ENCODE results near the gene SMARCC1.

SMARCC1 gene

GRCh38 chr3:47578691-47579632 lies 202.7 kb downstream of the SMARCC1 start, which contains the start of gene CSPG5:
Gene CSPG5 (minus strand): TSS chr3:47578865. CDS start chr3:47578693, 172 bp downstream.
- Histone ChIP-seq H3K4me1 (ENCODE audit: control insufficient read depth, insufficient read depth, low read length) (peaks cover 4% of the 10 kb centered on the region), H3K9ac (ENCODE audit: low read depth, low read length) (no peak within 1 kb of the TSS), H3K4me3 (ENCODE audit: low read depth, low read length) (peak within 1 kb of the TSS; percentile 60), H3K27me3 (ENCODE audit: control insufficient read depth, insufficient read depth, low read length) (peaks cover 39% of the 10 kb centered on the region), H3K36me3 (ENCODE audit: control insufficient read depth, insufficient read depth, low read length) (no peaks in the 10 kb centered on the region), H3K9me3 (ENCODE audit: control insufficient read depth, insufficient read depth, low read length) (no peaks in the 10 kb centered on the region)

- peaks cover 39% of the 10 kb centered on the region for H3K27me3 ChIP-seq (ENCODE audit: control insufficient read depth, insufficient read depth, low read length)
- H3K9ac ChIP-seq (ENCODE audit: low read depth, low read length), result no peak overlapping the region
- no peaks in the 10 kb centered on the region for H3K9me3 ChIP-seq (ENCODE audit: control insufficient read depth, insufficient read depth, low read length)
- H3K4me3 ChIP-seq (ENCODE audit: low read depth, low read length), result peak overlapping the region; percentile 41
- H3K36me3 ChIP-seq (ENCODE audit: control insufficient read depth, insufficient read depth, low read length), result no peaks in the 10 kb centered on the region
- peaks cover 2% of the 10 kb centered on the region for H3K4me1 ChIP-seq (ENCODE audit: control insufficient read depth, insufficient read depth, low read length)
Measured at GRCh38 chr3:47578119-47578632, 203.5 kb downstream of the SMARCC1 start.

- no peak overlapping the region for H3K9ac ChIP-seq (ENCODE audit: low read depth, low read length)
- peak overlapping the region; percentile 41 for H3K4me3 ChIP-seq (ENCODE audit: low read depth, low read length)
- peaks cover 2% of the 10 kb centered on the region for H3K4me1 ChIP-seq (ENCODE audit: control insufficient read depth, insufficient read depth, low read length)
- no peaks in the 10 kb centered on the region for H3K36me3 ChIP-seq (ENCODE audit: control insufficient read depth, insufficient read depth, low read length)
- no peaks in the 10 kb centered on the region for H3K9me3 ChIP-seq (ENCODE audit: control insufficient read depth, insufficient read depth, low read length)
- peaks cover 39% of the 10 kb centered on the region for H3K27me3 ChIP-seq (ENCODE audit: control insufficient read depth, insufficient read depth, low read length)
Measured at GRCh38 chr3:47577583-47578118, 204.0 kb downstream of the SMARCC1 start.

- H3K9ac ChIP-seq (ENCODE audit: low read depth, low read length), result no peak overlapping the region
- H3K4me3 ChIP-seq (ENCODE audit: low read depth, low read length), result no peak overlapping the region
- peaks cover 12% of the 10 kb centered on the region for H3K27me3 ChIP-seq (ENCODE audit: control insufficient read depth, insufficient read depth, low read length)
- no peaks in the 10 kb centered on the region for H3K9me3 ChIP-seq (ENCODE audit: control insufficient read depth, insufficient read depth, low read length)
- H3K36me3 ChIP-seq (ENCODE audit: control insufficient read depth, insufficient read depth, low read length), result no peaks in the 10 kb centered on the region
- H3K4me1 ChIP-seq (ENCODE audit: control insufficient read depth, insufficient read depth, low read length), result no peaks in the 10 kb centered on the region
Measured at GRCh38 chr3:47573190-47574172, 208.2 kb downstream of the SMARCC1 start.

GRCh38 chr3:47571391-47572175 lies 210.1 kb downstream of the SMARCC1 start:
- H3K27me3 ChIP-seq (ENCODE audit: control insufficient read depth, insufficient read depth, low read length), result peaks cover under 1% of the 10 kb centered on the region
- H3K36me3 ChIP-seq (ENCODE audit: control insufficient read depth, insufficient read depth, low read length), result no peaks in the 10 kb centered on the region
- H3K4me1 ChIP-seq (ENCODE audit: control insufficient read depth, insufficient read depth, low read length), result no peaks in the 10 kb centered on the region
- H3K9me3 ChIP-seq (ENCODE audit: control insufficient read depth, insufficient read depth, low read length), result no peaks in the 10 kb centered on the region
- no peak overlapping the region for H3K4me3 ChIP-seq (ENCODE audit: low read depth, low read length)
- no peak overlapping the region for H3K9ac ChIP-seq (ENCODE audit: low read depth, low read length)

GRCh38 chr3:47568901-47569300 lies 212.8 kb downstream of the SMARCC1 start:
- no peaks in the 10 kb centered on the region for H3K36me3 ChIP-seq (ENCODE audit: control insufficient read depth, insufficient read depth, low read length)
- no peaks in the 10 kb centered on the region for H3K4me1 ChIP-seq (ENCODE audit: control insufficient read depth, insufficient read depth, low read length)
- H3K9ac ChIP-seq (ENCODE audit: low read depth, low read length), result no peak overlapping the region
- no peak overlapping the region for H3K4me3 ChIP-seq (ENCODE audit: low read depth, low read length)
- H3K9me3 ChIP-seq (ENCODE audit: control insufficient read depth, insufficient read depth, low read length), result no peaks in the 10 kb centered on the region
- H3K27me3 ChIP-seq (ENCODE audit: control insufficient read depth, insufficient read depth, low read length), result no peaks in the 10 kb centered on the region

GRCh38 chr3:47567149-47567548 lies 214.5 kb downstream of the SMARCC1 start:
- Histone ChIP-seq H3K9ac (ENCODE audit: low read depth, low read length) (no peak overlapping the region), H3K4me1 (ENCODE audit: control insufficient read depth, insufficient read depth, low read length) (no peaks in the 10 kb centered on the region), H3K9me3 (ENCODE audit: control insufficient read depth, insufficient read depth, low read length) (no peaks in the 10 kb centered on the region), H3K4me3 (ENCODE audit: low read depth, low read length) (no peak overlapping the region), H3K36me3 (ENCODE audit: control insufficient read depth, insufficient read depth, low read length) (no peaks in the 10 kb centered on the region), H3K27me3 (ENCODE audit: control insufficient read depth, insufficient read depth, low read length) (no peaks in the 10 kb centered on the region)

GRCh38 chr3:47566667-47567066 lies 215.0 kb downstream of the SMARCC1 start:
- Histone ChIP-seq H3K9ac (ENCODE audit: low read depth, low read length) (no peak overlapping the region), H3K4me1 (ENCODE audit: control insufficient read depth, insufficient read depth, low read length) (no peaks in the 10 kb centered on the region), H3K4me3 (ENCODE audit: low read depth, low read length) (no peak overlapping the region), H3K9me3 (ENCODE audit: control insufficient read depth, insufficient read depth, low read length) (no peaks in the 10 kb centered on the region), H3K36me3 (ENCODE audit: control insufficient read depth, insufficient read depth, low read length) (no peaks in the 10 kb centered on the region), H3K27me3 (ENCODE audit: control insufficient read depth, insufficient read depth, low read length) (no peaks in the 10 kb centered on the region)

GRCh38 chr3:47565734-47566550 lies 215.8 kb downstream of the SMARCC1 start:
- no peak overlapping the region for H3K4me3 ChIP-seq (ENCODE audit: low read depth, low read length)
- no peaks in the 10 kb centered on the region for H3K27me3 ChIP-seq (ENCODE audit: control insufficient read depth, insufficient read depth, low read length)
- H3K4me1 ChIP-seq (ENCODE audit: control insufficient read depth, insufficient read depth, low read length), result no peaks in the 10 kb centered on the region
- no peaks in the 10 kb centered on the region for H3K9me3 ChIP-seq (ENCODE audit: control insufficient read depth, insufficient read depth, low read length)
- no peak overlapping the region for H3K9ac ChIP-seq (ENCODE audit: low read depth, low read length)
- no peaks in the 10 kb centered on the region for H3K36me3 ChIP-seq (ENCODE audit: control insufficient read depth, insufficient read depth, low read length)

- Histone ChIP-seq H3K9me3 (ENCODE audit: control insufficient read depth, insufficient read depth, low read length) (no peaks in the 10 kb centered on the region), H3K36me3 (ENCODE audit: control insufficient read depth, insufficient read depth, low read length) (no peaks in the 10 kb centered on the region), H3K27me3 (ENCODE audit: control insufficient read depth, insufficient read depth, low read length) (no peaks in the 10 kb centered on the region), H3K4me3 (ENCODE audit: low read depth, low read length) (no peak overlapping the region), H3K4me1 (ENCODE audit: control insufficient read depth, insufficient read depth, low read length) (no peaks in the 10 kb centered on the region), H3K9ac (ENCODE audit: low read depth, low read length) (no peak overlapping the region)
Measured at GRCh38 chr3:47556351-47556750, 225.3 kb downstream of the SMARCC1 start.

All from iPS-15b (cell line).